Measurements from ENCODE around the gene AP1S2. TPM values are rescaled to one million over a fixed set of nuclear protein-coding genes. Genes with fewer than 3 reads are reported as not detected.

The AP1S2 gene
- total RNA-seq, 1 experiment from 2014 or later: 19.9 TPM

GRCh38 chrX:15854712-15855567, at the start of gene AP1S2 (continued):
- TF ChIP-seq MAX (IDR thresholded peaks at IDR 0.05) (peak; percentile 64), ATF3 (IDR thresholded peaks at IDR 0.05) (no peak), JUND (IDR thresholded peaks at IDR 0.05) (no peak), YY1 (IDR thresholded peaks at IDR 0.05; ENCODE audit: extremely low read depth, insufficient replicate concordance, low read depth, low read length) (no peak), EGR1 (IDR thresholded peaks at IDR 0.05; ENCODE audit: low read depth) (no peak), POLR2A (IDR thresholded peaks at IDR 0.05; ENCODE audit: borderline replicate concordance, extremely low read depth, insufficient read depth, insufficient read length) (no peak)

- intact Hi-C loops (cut with micrococcal nuclease): no loop called here
- ATAC-seq: no peak
- RAD21 ChIA-PET (ENCODE audit: low non-redundant PET in 1 of 2, low total read pairs in 2 of 2, uncharacterized antibody in 2 of 2, unreplicated experiment in 2 of 2): no interaction called here
- TF ChIP-seq POLR2AphosphoS5 (IDR thresholded peaks at IDR 0.05; ENCODE audit: low read depth, low read length): no peak
- TF ChIP-seq ZFX (IDR thresholded peaks at IDR 0.05): no peak
- no peak for TF ChIP-seq SP1 (IDR thresholded peaks at IDR 0.05; ENCODE audit: low read depth)
- no peak for TF ChIP-seq RAD21 (IDR thresholded peaks at IDR 0.05; ENCODE audit: low read depth)
- no peak for TF ChIP-seq SRF (IDR thresholded peaks at IDR 0.05; ENCODE audit: low read depth)
- no peak for TF ChIP-seq ZNF274 (IDR thresholded peaks at IDR 0.05; ENCODE audit: low read depth, low read length)
- no peak for TF ChIP-seq TCF7L2 (IDR thresholded peaks at IDR 0.05; ENCODE audit: borderline replicate concordance, extremely low read depth, insufficient read depth, insufficient read length)
- no peak for TF ChIP-seq POLR2A (IDR thresholded peaks at IDR 0.05; ENCODE audit: borderline replicate concordance, extremely low read depth, insufficient read depth, insufficient read length)
- TF ChIP-seq EZH2phosphoT487 (IDR thresholded peaks at IDR 0.05; ENCODE audit: borderline replicate concordance): no peak
- TF ChIP-seq JUND (IDR thresholded peaks at IDR 0.05): no peak
- no peak for TF ChIP-seq ATF3 (IDR thresholded peaks at IDR 0.05)
- no peak for TF ChIP-seq CEBPB (IDR thresholded peaks at IDR 0.05; ENCODE audit: low read depth)
- no peak for TF ChIP-seq ELF1 (IDR thresholded peaks at IDR 0.05; ENCODE audit: borderline replicate concordance, low read depth)
- no peak for TF ChIP-seq EGR1 (IDR thresholded peaks at IDR 0.05; ENCODE audit: low read depth)
- no peak for TF ChIP-seq FOSL1 (IDR thresholded peaks at IDR 0.05; ENCODE audit: low read depth)
- TF ChIP-seq CBX3 (IDR thresholded peaks at IDR 0.05; ENCODE audit: low read depth): no peak
- TF ChIP-seq, protein P1, sequence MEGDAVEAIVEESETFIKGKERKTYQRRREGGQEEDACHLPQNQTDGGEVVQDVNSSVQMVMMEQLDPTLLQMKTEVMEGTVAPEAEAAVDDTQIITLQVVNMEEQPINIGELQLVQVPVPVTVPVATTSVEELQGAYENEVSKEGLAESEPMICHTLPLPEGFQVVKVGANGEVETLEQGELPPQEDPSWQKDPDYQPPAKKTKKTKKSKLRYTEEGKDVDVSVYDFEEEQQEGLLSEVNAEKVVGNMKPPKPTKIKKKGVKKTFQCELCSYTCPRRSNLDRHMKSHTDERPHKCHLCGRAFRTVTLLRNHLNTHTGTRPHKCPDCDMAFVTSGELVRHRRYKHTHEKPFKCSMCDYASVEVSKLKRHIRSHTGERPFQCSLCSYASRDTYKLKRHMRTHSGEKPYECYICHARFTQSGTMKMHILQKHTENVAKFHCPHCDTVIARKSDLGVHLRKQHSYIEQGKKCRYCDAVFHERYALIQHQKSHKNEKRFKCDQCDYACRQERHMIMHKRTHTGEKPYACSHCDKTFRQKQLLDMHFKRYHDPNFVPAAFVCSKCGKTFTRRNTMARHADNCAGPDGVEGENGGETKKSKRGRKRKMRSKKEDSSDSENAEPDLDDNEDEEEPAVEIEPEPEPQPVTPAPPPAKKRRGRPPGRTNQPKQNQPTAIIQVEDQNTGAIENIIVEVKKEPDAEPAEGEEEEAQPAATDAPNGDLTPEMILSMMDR (IDR thresholded peaks at IDR 0.05 in 2 of 3, conservative IDR thresholded peaks at IDR 0.05 in 1 of 3; ENCODE audit: borderline replicate concordance in 1 of 3, insufficient read depth in 1 of 3, low read depth in 2 of 3, low read length in 2 of 3): no peak
Observed at GRCh38 chrX:15903186-15903681, 48.6 kb upstream of the AP1S2 start.

More at GRCh38 chrX:15903186-15903681, 48.6 kb upstream of the AP1S2 start:
- Histone ChIP-seq H3K36me3 (ENCODE audit: control insufficient read depth in 1 of 2, insufficient read depth in 2 of 2, low read length in 2 of 2) (no peaks in the 10 kb centered on the region), H3K4me3 (replicated peaks in 1 of 2; ENCODE audit: low read depth in 1 of 2, low read length in 2 of 2) (no peak overlapping the region), H3K4me1 (ENCODE audit: control insufficient read depth in 1 of 2, insufficient read depth in 2 of 2, low read length in 2 of 2) (no peaks in the 10 kb centered on the region), H3K9me3 (ENCODE audit: control insufficient read depth in 1 of 2, insufficient read depth in 1 of 2, low read depth in 1 of 2, low read length in 2 of 2) (no peaks in the 10 kb centered on the region), H3K79me2 (ENCODE audit: insufficient read depth, low read length) (no peaks in the 10 kb centered on the region), H3K27ac (ENCODE audit: low read depth, low read length) (no peak overlapping the region), H3K9ac (ENCODE audit: low read length) (no peak overlapping the region), H3K27me3 (ENCODE audit: insufficient read depth, low read length) (no peaks in the 10 kb centered on the region), H3K4me2 (ENCODE audit: low read length) (no peak overlapping the region), H3K9me2 (ENCODE audit: insufficient read depth) (no peaks in the 10 kb centered on the region), H2AFZ (ENCODE audit: low read depth, low read length, poor library complexity, severe bottlenecking) (no peak overlapping the region), H4K20me1 (ENCODE audit: insufficient read depth) (no peaks in the 10 kb centered on the region)
- DNase-seq (ENCODE audit: low read depth, low spot score): no peak
- no TSS peak for BruUV-seq (replicated peaks)
- POLR2A ChIA-PET: no interaction called here
- CTCF ChIA-PET: no interaction called here

All from HCT116 (cell line).